ENCODE results near the gene SLX4IP.

SLX4IP gene

GRCh38 chr20:10655720-10656669 lies 220.9 kb downstream of the SLX4IP start:
- no peaks in the 10 kb centered on the region for H3K9me3 ChIP-seq (ENCODE audit: control insufficient read depth, insufficient read depth, low read length)
- H3K27me3 ChIP-seq (ENCODE audit: control insufficient read depth, insufficient read depth, low read length), result no peaks in the 10 kb centered on the region
- no peak overlapping the region for H3K4me3 ChIP-seq (ENCODE audit: low read depth, low read length)
- peaks cover 4% of the 10 kb centered on the region for H3K36me3 ChIP-seq (ENCODE audit: control insufficient read depth, insufficient read depth, low read length)
- H3K9ac ChIP-seq (ENCODE audit: low read depth, low read length), result no peak overlapping the region
- H3K4me1 ChIP-seq (ENCODE audit: control insufficient read depth, insufficient read depth, low read length), result peaks cover 31% of the 10 kb centered on the region

DNA sequence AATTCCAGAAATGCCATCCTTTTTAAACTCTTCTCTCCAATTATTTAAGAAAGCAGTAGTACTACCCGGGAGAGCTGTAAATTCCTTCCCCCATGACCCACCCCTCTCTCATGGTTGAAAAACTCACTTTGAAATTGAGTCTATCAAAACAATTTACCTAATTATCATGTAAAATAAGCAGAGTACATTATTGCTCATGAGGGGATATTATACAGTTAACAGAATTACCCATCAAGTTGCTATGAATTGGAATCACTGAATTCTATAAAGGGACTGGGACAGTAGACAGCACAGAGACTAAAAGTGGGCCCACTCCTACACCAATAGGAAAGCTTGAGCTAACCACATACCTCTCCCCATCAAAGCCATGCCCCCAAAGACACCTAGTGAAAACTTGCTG lies 222.3 kb downstream of the SLX4IP start:
- Histone ChIP-seq H3K4me1 (ENCODE audit: control insufficient read depth, insufficient read depth, low read length) (peaks cover 34% of the 10 kb centered on the region), H3K4me3 (ENCODE audit: low read depth, low read length) (no peak overlapping the region), H3K36me3 (ENCODE audit: control insufficient read depth, insufficient read depth, low read length) (peaks cover 4% of the 10 kb centered on the region), H3K9ac (ENCODE audit: low read depth, low read length) (no peak overlapping the region), H3K9me3 (ENCODE audit: control insufficient read depth, insufficient read depth, low read length) (no peaks in the 10 kb centered on the region), H3K27me3 (ENCODE audit: control insufficient read depth, insufficient read depth, low read length) (no peaks in the 10 kb centered on the region)

DNA sequence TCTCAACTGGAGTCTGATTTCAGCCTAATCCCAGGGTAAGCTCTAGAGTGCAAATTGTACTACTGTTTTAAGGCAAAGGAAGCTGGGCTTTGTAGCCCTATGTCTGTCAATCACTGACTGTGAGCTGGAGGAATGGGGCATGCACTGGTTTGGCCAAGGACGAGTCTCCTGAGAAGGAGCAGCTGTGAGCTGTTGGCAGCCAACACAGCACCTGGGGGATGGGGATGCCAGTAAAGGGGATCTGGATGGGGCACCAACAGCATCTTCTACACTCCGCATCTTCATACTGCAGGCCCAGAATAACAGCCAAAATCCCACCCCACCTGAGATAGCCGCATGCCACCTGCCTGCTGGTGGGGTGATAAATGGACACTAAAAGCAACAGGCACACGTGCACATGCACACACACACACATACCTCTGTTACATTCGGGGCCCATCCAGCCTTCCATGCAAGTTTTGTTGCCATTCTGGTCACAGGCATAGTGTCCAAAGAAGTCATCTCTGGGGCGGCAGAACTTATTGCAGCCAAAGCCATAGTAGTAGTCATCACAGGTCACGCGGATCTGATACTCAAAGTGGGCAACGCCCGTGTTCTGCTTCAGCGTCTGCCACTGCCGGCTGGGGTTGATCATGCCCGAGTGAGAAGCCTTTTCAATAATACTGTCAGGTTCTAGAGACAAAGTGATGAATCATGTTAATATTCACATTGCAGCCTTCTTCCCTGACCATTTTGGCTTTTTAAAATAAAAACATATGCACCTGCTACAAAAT lies 223.1 kb downstream of the SLX4IP start:
- H3K36me3 ChIP-seq (ENCODE audit: control insufficient read depth, insufficient read depth, low read length), result peaks cover 4% of the 10 kb centered on the region
- no peaks in the 10 kb centered on the region for H3K27me3 ChIP-seq (ENCODE audit: control insufficient read depth, insufficient read depth, low read length)
- H3K9ac ChIP-seq (ENCODE audit: low read depth, low read length), result no peak overlapping the region
- peaks cover 39% of the 10 kb centered on the region for H3K4me1 ChIP-seq (ENCODE audit: control insufficient read depth, insufficient read depth, low read length)
- no peaks in the 10 kb centered on the region for H3K9me3 ChIP-seq (ENCODE audit: control insufficient read depth, insufficient read depth, low read length)
- H3K4me3 ChIP-seq (ENCODE audit: low read depth, low read length), result no peak overlapping the region

- H3K4me3 ChIP-seq (ENCODE audit: low read depth, low read length), result no peak overlapping the region
- no peaks in the 10 kb centered on the region for H3K27me3 ChIP-seq (ENCODE audit: control insufficient read depth, insufficient read depth, low read length)
- no peak overlapping the region for H3K9ac ChIP-seq (ENCODE audit: low read depth, low read length)
- peaks cover 43% of the 10 kb centered on the region for H3K4me1 ChIP-seq (ENCODE audit: control insufficient read depth, insufficient read depth, low read length)
- H3K36me3 ChIP-seq (ENCODE audit: control insufficient read depth, insufficient read depth, low read length), result peaks cover 4% of the 10 kb centered on the region
- no peaks in the 10 kb centered on the region for H3K9me3 ChIP-seq (ENCODE audit: control insufficient read depth, insufficient read depth, low read length)
Observed at GRCh38 chr20:10658876-10659632, 223.9 kb downstream of the SLX4IP start.

DNA sequence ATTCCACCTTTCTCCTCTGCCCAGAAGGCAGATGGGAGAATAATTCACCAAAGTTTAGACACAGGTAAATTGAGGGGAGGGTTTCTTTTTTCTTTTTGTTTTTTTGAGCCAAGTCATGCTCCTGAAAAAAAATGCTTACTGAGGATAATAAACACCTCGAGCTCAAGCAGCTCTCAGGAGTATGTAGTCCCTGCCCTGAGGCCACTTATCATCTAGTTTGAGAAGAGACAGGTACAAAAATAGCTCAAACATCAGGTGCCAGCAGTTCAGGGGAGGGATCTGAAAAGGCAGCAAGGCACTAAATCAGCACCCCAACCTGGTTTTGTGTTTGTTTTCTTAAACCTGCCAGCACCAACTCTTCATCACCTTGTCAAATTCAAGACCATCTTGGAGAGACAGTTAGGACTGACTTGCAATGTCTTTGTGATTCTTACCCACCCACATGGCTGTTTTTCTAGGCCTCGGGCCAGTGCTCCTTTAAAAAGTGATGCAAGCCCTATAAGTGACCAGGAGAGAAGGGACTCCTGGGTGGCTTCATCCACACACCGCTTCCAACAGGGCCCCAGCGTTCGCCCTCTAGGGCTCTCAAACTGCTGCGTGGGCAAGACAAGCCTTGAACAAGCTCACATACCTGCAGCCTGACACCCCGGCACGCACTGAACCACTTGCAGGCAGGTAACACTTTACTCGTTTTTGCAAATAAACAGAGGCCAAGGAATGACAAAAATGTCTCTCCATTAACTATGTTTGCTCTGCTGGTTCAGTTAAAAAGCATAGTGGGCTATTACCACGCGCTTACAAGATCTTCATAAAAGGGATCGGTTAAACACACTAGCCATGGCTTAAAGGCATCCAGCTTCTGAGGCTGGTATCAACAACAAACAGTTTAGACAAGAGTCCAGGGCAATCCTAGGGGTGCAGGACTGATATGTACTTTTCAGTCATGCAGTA lies 224.8 kb downstream of the SLX4IP start:
- H3K4me3 ChIP-seq (ENCODE audit: low read depth, low read length), result no peak overlapping the region
- H3K36me3 ChIP-seq (ENCODE audit: control insufficient read depth, insufficient read depth, low read length), result peaks cover 4% of the 10 kb centered on the region
- no peak overlapping the region for H3K9ac ChIP-seq (ENCODE audit: low read depth, low read length)
- H3K4me1 ChIP-seq (ENCODE audit: control insufficient read depth, insufficient read depth, low read length), result peaks cover 40% of the 10 kb centered on the region
- H3K9me3 ChIP-seq (ENCODE audit: control insufficient read depth, insufficient read depth, low read length), result no peaks in the 10 kb centered on the region
- H3K27me3 ChIP-seq (ENCODE audit: control insufficient read depth, insufficient read depth, low read length), result no peaks in the 10 kb centered on the region

GRCh38 chr20:10660661-10661060 lies 225.6 kb downstream of the SLX4IP start:
- no peaks in the 10 kb centered on the region for H3K27me3 ChIP-seq (ENCODE audit: control insufficient read depth, insufficient read depth, low read length)
- peaks cover 42% of the 10 kb centered on the region for H3K4me1 ChIP-seq (ENCODE audit: control insufficient read depth, insufficient read depth, low read length)
- H3K9me3 ChIP-seq (ENCODE audit: control insufficient read depth, insufficient read depth, low read length), result no peaks in the 10 kb centered on the region
- H3K4me3 ChIP-seq (ENCODE audit: low read depth, low read length), result no peak overlapping the region
- no peak overlapping the region for H3K9ac ChIP-seq (ENCODE audit: low read depth, low read length)
- peaks cover 4% of the 10 kb centered on the region for H3K36me3 ChIP-seq (ENCODE audit: control insufficient read depth, insufficient read depth, low read length)

DNA sequence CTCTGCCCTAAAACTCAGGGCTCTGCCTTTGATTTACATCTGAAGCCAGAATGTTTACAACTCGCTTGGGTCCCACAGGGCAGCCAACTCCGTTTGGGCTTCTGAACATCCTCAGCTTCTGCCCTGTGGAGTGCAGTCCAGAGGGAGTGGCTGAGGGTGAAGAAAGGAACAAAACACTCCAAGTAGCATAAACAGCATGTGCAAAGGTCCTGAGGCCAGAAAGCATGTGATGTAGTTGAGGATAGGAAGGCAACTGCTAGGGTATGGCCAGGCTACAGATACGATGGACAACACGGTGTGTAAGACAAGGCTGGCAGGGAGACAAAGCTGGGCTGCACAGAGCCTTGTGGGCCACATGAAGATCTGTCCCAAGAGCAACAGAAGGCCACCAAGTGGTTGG lies 226.2 kb downstream of the SLX4IP start:
- Histone ChIP-seq H3K36me3 (ENCODE audit: control insufficient read depth, insufficient read depth, low read length) (peaks cover 4% of the 10 kb centered on the region), H3K4me3 (ENCODE audit: low read depth, low read length) (no peak overlapping the region), H3K4me1 (ENCODE audit: control insufficient read depth, insufficient read depth, low read length) (peaks cover 43% of the 10 kb centered on the region), H3K27me3 (ENCODE audit: control insufficient read depth, insufficient read depth, low read length) (no peaks in the 10 kb centered on the region), H3K9me3 (ENCODE audit: control insufficient read depth, insufficient read depth, low read length) (no peaks in the 10 kb centered on the region), H3K9ac (ENCODE audit: low read depth, low read length) (no peak overlapping the region)

DNA sequence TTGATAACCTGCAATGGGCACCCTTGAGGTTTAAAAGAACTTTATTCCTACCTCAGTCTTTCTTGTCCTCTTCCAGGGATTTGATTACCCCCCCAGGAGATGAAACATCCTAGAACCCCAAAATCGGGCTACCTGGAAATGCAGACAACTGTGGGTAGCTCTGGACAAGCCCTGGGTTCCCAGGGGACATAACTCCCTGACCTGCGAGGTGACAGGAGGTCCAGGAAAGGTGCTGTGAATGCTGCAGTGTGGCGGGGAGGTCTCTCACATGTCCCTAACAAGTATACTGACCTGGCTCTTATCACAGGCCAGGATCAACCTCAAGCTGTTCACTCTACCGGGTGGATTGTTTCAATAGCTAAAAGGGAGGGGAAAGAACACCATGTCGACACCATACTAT lies 227.0 kb downstream of the SLX4IP start:
- H3K9ac ChIP-seq (ENCODE audit: low read depth, low read length), result no peak overlapping the region
- peaks cover 4% of the 10 kb centered on the region for H3K36me3 ChIP-seq (ENCODE audit: control insufficient read depth, insufficient read depth, low read length)
- H3K27me3 ChIP-seq (ENCODE audit: control insufficient read depth, insufficient read depth, low read length), result no peaks in the 10 kb centered on the region
- H3K9me3 ChIP-seq (ENCODE audit: control insufficient read depth, insufficient read depth, low read length), result no peaks in the 10 kb centered on the region
- peaks cover 43% of the 10 kb centered on the region for H3K4me1 ChIP-seq (ENCODE audit: control insufficient read depth, insufficient read depth, low read length)
- H3K4me3 ChIP-seq (ENCODE audit: low read depth, low read length), result no peak overlapping the region

DNA sequence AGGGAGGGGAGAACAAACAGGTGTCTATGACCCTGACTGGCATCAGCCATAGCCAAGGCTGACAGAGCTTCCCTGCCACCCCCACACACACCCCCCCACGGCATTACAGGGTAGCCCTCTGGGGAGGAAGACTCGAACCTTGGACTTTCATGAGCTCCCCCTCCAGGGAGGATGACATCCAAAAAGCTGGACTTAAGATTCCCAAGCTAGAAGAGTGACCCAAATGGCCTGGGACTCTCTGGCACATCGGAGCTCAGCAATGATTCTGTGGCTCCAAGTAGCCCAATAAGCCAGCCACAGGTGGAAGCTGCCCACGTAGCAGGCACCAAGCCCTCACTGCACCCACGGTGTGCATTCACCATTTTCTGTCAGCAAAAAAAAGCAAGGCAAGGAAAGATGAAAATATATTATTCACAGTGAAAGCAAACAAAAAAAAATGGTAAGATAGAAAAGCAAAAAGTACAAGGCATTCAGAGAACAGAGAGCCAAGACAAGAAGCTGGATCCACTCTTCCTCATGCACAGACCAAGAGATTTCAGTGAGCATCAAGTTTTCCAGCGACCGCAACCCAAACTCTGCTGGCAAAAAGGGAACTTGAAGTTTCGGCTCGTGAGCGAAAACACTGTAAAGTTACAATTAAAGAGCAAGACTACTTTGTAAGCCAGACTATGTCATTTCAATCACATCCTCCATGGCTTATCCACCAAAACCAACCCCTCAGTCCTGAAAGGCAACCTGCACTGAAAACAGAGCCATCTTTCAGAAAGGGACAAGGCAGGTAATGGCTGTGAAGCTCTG lies 227.8 kb downstream of the SLX4IP start:
- Histone ChIP-seq H3K9ac (ENCODE audit: low read depth, low read length) (no peak overlapping the region), H3K36me3 (ENCODE audit: control insufficient read depth, insufficient read depth, low read length) (peaks cover 4% of the 10 kb centered on the region), H3K4me1 (ENCODE audit: control insufficient read depth, insufficient read depth, low read length) (peaks cover 43% of the 10 kb centered on the region)

GRCh38 chr20:10663756-10664155 lies 228.7 kb downstream of the SLX4IP start:
- Histone ChIP-seq H3K4me1 (ENCODE audit: control insufficient read depth, insufficient read depth, low read length) (peaks cover 43% of the 10 kb centered on the region), H3K36me3 (ENCODE audit: control insufficient read depth, insufficient read depth, low read length) (peaks cover 4% of the 10 kb centered on the region), H3K4me3 (ENCODE audit: low read depth, low read length) (no peak overlapping the region), H3K27me3 (ENCODE audit: control insufficient read depth, insufficient read depth, low read length) (no peaks in the 10 kb centered on the region), H3K9me3 (ENCODE audit: control insufficient read depth, insufficient read depth, low read length) (no peaks in the 10 kb centered on the region), H3K9ac (ENCODE audit: low read depth, low read length) (no peak overlapping the region)

More for the DNA sequence above, 227.8 kb downstream of the SLX4IP start:
- H3K9me3 ChIP-seq (ENCODE audit: control insufficient read depth, insufficient read depth, low read length), result no peaks in the 10 kb centered on the region
- no peaks in the 10 kb centered on the region for H3K27me3 ChIP-seq (ENCODE audit: control insufficient read depth, insufficient read depth, low read length)
- H3K4me3 ChIP-seq (ENCODE audit: low read depth, low read length), result no peak overlapping the region
